H1 (cell line): ENCODE data around the gene BMI1. TPM values are rescaled to one million over a fixed set of nuclear protein-coding genes. Genes with fewer than 3 reads are reported as not detected.

Experiments used
- CTCF ChIA-PET: fragments of 300-600 bp; sonication (Branson Sonifier 250); formaldehyde crosslinking; loops from one replicate; lab custom pipeline; 2021; ENCODE audit not compliant: partially characterized antibody; lab: Charles Lee
- POLR2A ChIA-PET: fragments of 300-600 bp; sonication (Branson Sonifier 250); formaldehyde crosslinking; loops from one replicate; lab custom pipeline; 2021; ENCODE audit warnings: inconsistent platforms; ENCODE audit not compliant: partially characterized antibody; lab: Charles Lee
- DNase-seq, 2 experiments: peaks; one replicate each; pipeline versions ENCODE4 v3.0.0 to v3.0.0-alpha.2; 2010 to 2022; ENCODE audit warnings: low spot score in 2 of 2, low read depth in 1 of 2, mixed read lengths in 1 of 2
- FAIRE-seq: peaks from 2 replicates; lab custom pipeline; 2011; peaks lifted over from hg19 to GRCh38; lab: Jason Lieb, UNC
- H2AFZ ChIP-seq: 2 replicates; pipeline ENCODE4 v1.8.1; 2012; ENCODE audit warnings: low read length, inconsistent platforms
- H2AK5ac ChIP-seq: 2 replicates; pipeline ENCODE4 v1.6.1; 2013; ENCODE audit warnings: low read depth, low read length
- H2BK120ac ChIP-seq: replicated peaks from 2 replicates; pipeline ENCODE3; 2013; ENCODE audit warnings: low read depth, low read length, inconsistent platforms
- H2BK12ac ChIP-seq: 2 replicates; pipeline ENCODE4 v1.6.1; 2013; ENCODE audit warnings: low read depth, low read length
- H2BK15ac ChIP-seq: 2 replicates; pipeline ENCODE4 v1.6.1; 2013; ENCODE audit warnings: low read length
- H2BK20ac ChIP-seq: 2 replicates; pipeline ENCODE4 v1.6.1; 2013; ENCODE audit warnings: low read length
- H2BK5ac ChIP-seq: 2 replicates; pipeline ENCODE4 v1.6.1; 2013; ENCODE audit warnings: low read depth, low read length
- H3K14ac ChIP-seq: 2 replicates; pipeline ENCODE4 v1.6.1; 2013; ENCODE audit warnings: inconsistent platforms; ENCODE audit not compliant: insufficient read length
- H3K18ac ChIP-seq: 2 replicates; pipeline ENCODE4 v1.6.1; 2013; ENCODE audit warnings: low read length; ENCODE audit errors: extremely low read depth
- H3K23ac ChIP-seq: 2 replicates; pipeline ENCODE4 v1.6.1; 2013; ENCODE audit warnings: inconsistent platforms; ENCODE audit not compliant: insufficient read length
- H3K23me2 ChIP-seq: 2 replicates; pipeline ENCODE4 v1.6.1; 2013; ENCODE audit warnings: low read depth, low read length
- H3K27ac ChIP-seq: 2 replicates; pipeline ENCODE4 v1.6.1; 2011; ENCODE audit warnings: low read depth, low read length, inconsistent platforms
- H3K27me3 ChIP-seq, 4 experiments: replicated peaks in 1 of 4; 1 replicate in 1 of 4; 2 replicates in 3 of 4; pipeline versions ENCODE4 v1.6.1 to v1.8.1; 2011 to 2013; ENCODE audit warnings: low read length in 3 of 4, mild to moderate bottlenecking in 3 of 4, inconsistent platforms in 2 of 4, mixed read lengths in 2 of 4, moderate library complexity in 1 of 4; ENCODE audit not compliant: control insufficient read depth in 3 of 4, insufficient read depth in 3 of 4; ENCODE audit errors: extremely low read depth in 1 of 4
- H3K36me3 ChIP-seq, 4 experiments: 2 replicates each; pipeline versions ENCODE4 v1.6.1 to v1.8.1; 2011 to 2013; ENCODE audit warnings: mild to moderate bottlenecking in 4 of 4, low read length in 3 of 4, moderate library complexity in 2 of 4, control low read depth in 1 of 4, inconsistent platforms in 1 of 4; ENCODE audit not compliant: insufficient read depth in 4 of 4, control insufficient read depth in 2 of 4
- H3K4ac ChIP-seq: replicated peaks from 2 replicates; pipeline ENCODE3; 2013; ENCODE audit warnings: low read length, low read depth, mixed read lengths, inconsistent platforms; ENCODE audit not compliant: insufficient read length
- H3K4me1 ChIP-seq, 4 experiments: replicated peaks in 1 of 4; 1 replicate in 1 of 4; 2 replicates in 3 of 4; pipeline versions ENCODE4 v1.6.1 to v1.8.1; 2011 to 2013; ENCODE audit warnings: low read length in 3 of 4, inconsistent platforms in 2 of 4, mixed read lengths in 1 of 4; ENCODE audit not compliant: insufficient read depth in 4 of 4, control insufficient read depth in 3 of 4
- H3K4me2 ChIP-seq, 2 experiments: 2 replicates each; pipeline versions ENCODE4 v1.6.1 to v1.8.1; 2011 to 2013; ENCODE audit warnings: low read depth in 2 of 2, low read length in 2 of 2, control low read depth in 1 of 2, inconsistent platforms in 1 of 2, mild to moderate bottlenecking in 1 of 2; ENCODE audit not compliant: insufficient read depth in 1 of 2
- H3K4me3 ChIP-seq, 4 experiments: fragments of 200-600, 300-600 bp in 1 of 4; sonication (generic), shearing (Covaris generic), sonication (Bioruptor Twin) in 1 of 4; 2 replicates each; pipeline versions ENCODE4 v1.5.1 to v1.8.1; 2011 to 2016; ENCODE audit warnings: low read length in 4 of 4, low read depth in 3 of 4, control low read depth in 2 of 4, inconsistent platforms in 2 of 4, mild to moderate bottlenecking in 2 of 4, mixed read lengths in 1 of 4, moderate library complexity in 1 of 4; ENCODE audit not compliant: insufficient read depth in 2 of 4; ENCODE audit errors: extremely low read depth in 1 of 4
- H3K56ac ChIP-seq: replicated peaks from 2 replicates; pipeline ENCODE3; 2013; ENCODE audit warnings: low read depth, mild to moderate bottlenecking, mixed read lengths, low read length, inconsistent platforms; ENCODE audit not compliant: insufficient read length
- H3K79me1 ChIP-seq: 2 replicates; pipeline ENCODE4 v1.6.1; 2013; ENCODE audit warnings: low read depth, low read length, control low read depth
- H3K79me2 ChIP-seq, 2 experiments: 2 replicates each; pipeline versions ENCODE4 v1.6.1 to v1.8.1; 2012 to 2013; ENCODE audit warnings: low read length in 2 of 2, mild to moderate bottlenecking in 2 of 2, inconsistent platforms in 1 of 2; ENCODE audit not compliant: insufficient read depth in 2 of 2, control insufficient read depth in 1 of 2
- H3K9ac ChIP-seq, 4 experiments: replicated peaks in 1 of 4; 1 replicate in 1 of 4; 2 replicates in 3 of 4; pipeline versions ENCODE4 v1.6.1 to v1.8.1; 2011 to 2013; ENCODE audit warnings: low read depth in 3 of 4, low read length in 3 of 4, control low read depth in 2 of 4, mild to moderate bottlenecking in 2 of 4, moderate library complexity in 2 of 4, inconsistent platforms in 1 of 4; ENCODE audit errors: extremely low read depth in 1 of 4
- H3K9me3 ChIP-seq, 2 experiments: 2 replicates each; pipeline versions ENCODE4 v1.6.1 to v1.8.1; 2012 to 2013; ENCODE audit warnings: mild to moderate bottlenecking in 2 of 2, moderate library complexity in 2 of 2, control low read depth in 1 of 2, inconsistent platforms in 1 of 2, low read depth in 1 of 2, low read length in 1 of 2, mixed read lengths in 1 of 2; ENCODE audit not compliant: insufficient read depth in 2 of 2
- H4K20me1 ChIP-seq, 2 experiments: replicated peaks in 1 of 2; 2 replicates each; pipeline versions ENCODE3 to v1.8.1; 2011 to 2013; ENCODE audit warnings: inconsistent platforms in 2 of 2, low read length in 2 of 2, mild to moderate bottlenecking in 1 of 2; ENCODE audit not compliant: insufficient read depth in 2 of 2, control insufficient read depth in 1 of 2
- H4K5ac ChIP-seq: 2 replicates; pipeline ENCODE4 v1.6.1; 2013; ENCODE audit warnings: low read length, low read depth, mixed read lengths, inconsistent platforms; ENCODE audit not compliant: insufficient read length
- H4K8ac ChIP-seq: 2 replicates; pipeline ENCODE4 v1.8.0; 2013; ENCODE audit warnings: mild to moderate bottlenecking, moderate library complexity, low read length, inconsistent platforms; ENCODE audit not compliant: insufficient read depth; ENCODE audit errors: extremely low read depth
- H4K91ac ChIP-seq: replicated peaks from 2 replicates; pipeline ENCODE3; 2013; ENCODE audit warnings: low read length, mixed read lengths, inconsistent platforms; ENCODE audit not compliant: insufficient read length
- JUND ChIP-seq: IDR thresholded peaks from 2 replicates; pipeline ENCODE4 v1.6.1; 2011; ENCODE audit warnings: mild to moderate bottlenecking, improper control_type of control experiment, low read length
- TBP ChIP-seq: IDR thresholded peaks from 2 replicates; pipeline ENCODE4 v1.6.1; 2011; ENCODE audit warnings: low read depth, low read length, improper control_type of control experiment
- USF2 ChIP-seq: IDR thresholded peaks from 2 replicates; pipeline ENCODE4 v1.6.1; 2011; ENCODE audit warnings: low read length, improper control_type of control experiment
- WGBS, 2 experiments: shearing (Covaris generic) in 1 of 2; methylation state at CpG; one replicate each; pipeline versions ENCODE4 v1.1.6 to v1.1.7; 2013 to 2015; ENCODE audit warnings: low lambda C conversion rate in 2 of 2, mixed read lengths in 2 of 2, inconsistent platforms in 1 of 2, low coverage in 1 of 2, missing lambda C conversion rate in 1 of 2; ENCODE audit not compliant: insufficient replicate concordance in 2 of 2, insufficient coverage in 1 of 2, insufficient read length in 1 of 2; ENCODE audit errors: extremely low coverage in 1 of 2, missing lambda C conversion rate in 1 of 2; 5-methylcytosine and 5-hydroxymethylcytosine counted together
- polyA plus RNA-seq, 7 experiments: library from polyadenylated mRNA; depleted of rRNA in 3 of 7; stranded (reverse) in 5 of 7; unstranded in 2 of 7; fragments of >200 nt in 5 of 7; fragments of 200-250 nt in 2 of 7; gene quantifications; 1 replicate in 5 of 7; 2 replicates in 1 of 7; 4 replicates in 1 of 7; pipeline versions ENCODE4 v1.2.1 to v1.2.3, GENCODE V29; 2011 to 2013; ENCODE audit warnings: missing spikeins in 2 of 7, mixed read lengths in 2 of 7
- total RNA-seq: library from RNA; stranded (reverse); fragmentation: NEBNext Ultra II Directional; extraction: Animal tissue kit (Norgen Biotek cat#: 25700); gene quantifications from 2 replicates; pipeline ENCODE4 v1.2.1, GENCODE V29; 2021

Gene BMI1
- total and polyA plus RNA-seq, 2 of the 8 experiments (the other 6 are each of a cell fraction or from before 2014, with no cell fraction given): 2.8 to 10.7 TPM

GRCh38 chr10:22372917-22373316, 52.0 kb downstream of the BMI1 start:
- Histone ChIP-seq H3K4me1 (no peaks in the 10 kb centered on the region), H3K23ac (no peak overlapping the region), H2BK5ac (no peak overlapping the region), H3K9me3 (no peaks in the 10 kb centered on the region), H3K4me3 (no peak overlapping the region), H2BK20ac (no peak overlapping the region), H4K8ac (no peak overlapping the region), H2AFZ (no peak overlapping the region), H3K9ac (no peak overlapping the region), H3K56ac (no peak overlapping the region), H3K23me2 (no peaks in the 10 kb centered on the region), H3K27me3 (no peaks in the 10 kb centered on the region), H3K4me2 (no peak overlapping the region), H3K4ac (no peak overlapping the region), H4K20me1 (peaks cover 0 to 1% of the 10 kb centered on the region in 2 experiments), H3K18ac (no peak overlapping the region), H3K36me3 (no peaks in the 10 kb centered on the region), H4K5ac (no peak overlapping the region), H2BK15ac (no peak overlapping the region), H3K79me1 (no peaks in the 10 kb centered on the region), H2BK12ac (no peak overlapping the region), H3K27ac (no peak overlapping the region), H3K14ac (no peak overlapping the region), H3K79me2 (no peaks in the 10 kb centered on the region), H2BK120ac (no peak overlapping the region), H2AK5ac (no peak overlapping the region), H4K91ac (no peak overlapping the region)
- TF ChIP-seq USF2 (no peak), TBP (no peak), JUND (no peak)
- DNase-seq (no peak), FAIRE-seq (no peak)
- ChIA-PET POLR2A (no interaction called here), CTCF (interaction anchor here (0.6 to 1.1 kb wide), 4 partner anchors 14 to 242 kb away, joined by 3 to 5 read pairs (median 3); no protein-coding TSS in a partner anchor)
- WGBS, 2 experiments: 86% methylated on average over 9 of the region's 9 CpGs; no CpG with 5 or more reads in 1 of the 2 experiments
